ENCODE data around the gene INPP5A.

GRCh38 chr10:132816718-132817117 lies 279.1 kb downstream of the INPP5A start:
- TF ChIP-seq CTCF (IDR thresholded peaks at IDR 0.05; ENCODE audit: poor library complexity), result no peak
- TF ChIP-seq EZH2phosphoT487 (IDR thresholded peaks at IDR 0.05; ENCODE audit: low read depth, severe bottlenecking, unreplicated experiment), result no peak
- TF ChIP-seq EZH2 (IDR thresholded peaks at IDR 0.05; ENCODE audit: borderline replicate concordance), result no peak
